Common myeloid progenitor, CD34-positive (primary cell): ENCODE results near the gene JMJD8.

Experiments used
- CTCF ChIA-PET: fragments of 350-600 bp; sonication (Branson Sonifier 250); formaldehyde crosslinking; loops from one replicate; lab custom pipeline; 2021; ENCODE audit warnings: antibody characterized with exemption; lab: Charles Lee
- POLR2A ChIA-PET: fragments of 350-600 bp; sonication (Branson Sonifier 250); formaldehyde crosslinking; loops from one replicate; lab custom pipeline; 2021; ENCODE audit warnings: antibody characterized with exemption; lab: Charles Lee
- DNase-seq, 3 donors: peaks; one replicate each; pipeline versions ENCODE4 v3.0.0 to v3.0.0-alpha.2; 2013
- H3K27ac ChIP-seq, 2 experiments: 1 replicate in 1 of 2; 2 replicates in 1 of 2; pipeline ENCODE4 v1.7.0; 2013; ENCODE audit warnings: inconsistent platforms in 2 of 2, low read length in 2 of 2, mild to moderate bottlenecking in 2 of 2, low read depth in 1 of 2, moderate library complexity in 1 of 2; ENCODE audit not compliant: severe bottlenecking in 2 of 2, insufficient read depth in 1 of 2, poor library complexity in 1 of 2
- H3K27me3 ChIP-seq, 5 experiments: replicated peaks in 2 of 5; 1 replicate in 3 of 5; 2 replicates in 2 of 5; pipeline versions ENCODE4 v1.6.1 to v1.7.0; 2013; ENCODE audit warnings: low read length in 4 of 5, mild to moderate bottlenecking in 2 of 5, moderate library complexity in 2 of 5, inconsistent platforms in 1 of 5; ENCODE audit not compliant: insufficient read depth in 5 of 5, control insufficient read depth in 4 of 5
- H3K36me3 ChIP-seq, 4 experiments: 1 replicate in 2 of 4; 2 replicates in 2 of 4; pipeline versions ENCODE4 v1.6.1 to v1.7.0; 2013; ENCODE audit warnings: low read length in 3 of 4, control low read depth in 1 of 4, mild to moderate bottlenecking in 1 of 4; ENCODE audit not compliant: control insufficient read depth in 4 of 4, insufficient read depth in 4 of 4
- H3K4me1 ChIP-seq, 4 experiments: 1 replicate in 3 of 4; 2 replicates in 1 of 4; pipeline versions ENCODE4 v1.6.1 to v1.7.1; 2013; ENCODE audit warnings: low read length in 3 of 4, mild to moderate bottlenecking in 3 of 4, control low read depth in 1 of 4, inconsistent platforms in 1 of 4, moderate library complexity in 1 of 4; ENCODE audit not compliant: control insufficient read depth in 4 of 4, insufficient read depth in 4 of 4; ENCODE audit errors: control extremely low read depth in 1 of 4
- H3K4me3 ChIP-seq, 7 experiments: 1 replicate in 4 of 7; 2 replicates in 3 of 7; pipeline versions ENCODE4 v1.5.1 to v1.7.0; 2013; ENCODE audit warnings: mild to moderate bottlenecking in 7 of 7, low read length in 6 of 7, moderate library complexity in 6 of 7, inconsistent platforms in 2 of 7, low read depth in 2 of 7, control low read depth in 1 of 7; ENCODE audit not compliant: insufficient read depth in 4 of 7, control insufficient read depth in 1 of 7; ENCODE audit errors: extremely low read depth in 1 of 7
- H3K9me3 ChIP-seq, 5 experiments: 1 replicate in 4 of 5; 2 replicates in 1 of 5; pipeline versions ENCODE4 v1.6.1 to v1.7.1; 2013; ENCODE audit warnings: low read length in 4 of 5, mild to moderate bottlenecking in 2 of 5, inconsistent platforms in 1 of 5, low read depth in 1 of 5, moderate library complexity in 1 of 5; ENCODE audit not compliant: control insufficient read depth in 4 of 5, insufficient read depth in 2 of 5; ENCODE audit errors: control extremely low read depth in 1 of 5
- WGBS: methylation state at CpG from one replicate; pipeline ENCODE4 v1.1.5; 2013; ENCODE audit not compliant: insufficient coverage; 5-methylcytosine and 5-hydroxymethylcytosine counted together

The JMJD8 gene

DNA sequence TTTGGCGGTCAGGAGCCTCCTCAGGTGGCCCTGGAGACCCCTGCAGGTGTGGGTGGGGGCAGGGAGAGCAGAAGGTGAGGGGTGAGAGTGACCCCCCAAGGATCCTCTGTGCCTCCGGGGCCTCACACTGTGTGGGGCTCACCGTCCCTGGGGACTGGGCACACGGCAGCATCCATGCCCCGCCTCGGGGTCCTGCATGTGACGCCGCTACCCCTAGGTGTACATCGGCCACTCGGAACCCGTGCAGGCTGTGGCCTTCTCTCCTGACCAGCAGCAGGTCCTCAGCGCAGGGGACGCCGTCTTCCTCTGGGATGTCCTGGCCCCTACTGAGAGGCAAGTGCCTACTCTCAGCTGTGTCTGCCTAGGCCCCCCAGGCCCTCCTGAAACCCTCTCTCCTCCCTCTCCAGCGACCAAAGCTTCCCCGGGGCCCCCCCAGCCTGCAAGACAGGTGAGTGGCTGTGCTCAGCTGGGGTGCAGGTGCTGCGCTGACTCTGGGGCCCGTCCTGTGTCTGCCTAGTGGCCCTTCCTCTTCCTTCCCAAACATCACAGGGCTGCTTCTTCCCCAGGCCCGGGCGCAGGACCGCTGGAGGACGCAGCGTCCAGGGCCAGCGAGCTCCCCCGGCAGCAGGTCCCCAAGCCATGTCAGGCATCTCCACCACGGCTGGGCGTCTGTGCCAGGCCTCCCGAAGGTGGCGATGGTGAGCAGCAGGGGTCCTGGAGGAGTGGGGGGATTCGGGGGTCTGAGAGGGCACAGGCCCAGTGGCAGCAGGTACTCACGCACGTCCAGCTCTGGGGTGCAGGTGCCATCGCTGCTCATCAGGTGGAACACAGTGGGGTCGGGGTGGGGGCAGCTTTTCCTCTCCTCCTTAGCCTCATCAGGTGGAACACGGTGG is 25.2 kb downstream of the JMJD8 start:
- CTCF ChIA-PET, result interaction anchor here (0.7 to 2.7 kb wide), 9 partner anchors 9 to 267 kb away, joined by 3 to 16 read pairs (median 3); partner anchors contain the start of genes METTL26 and WDR90
- Histone ChIP-seq H3K27ac (no peak overlapping the region), H3K36me3 (peaks cover 0 to 49% (median 17%) of the 10 kb centered on the region in 4 experiments), H3K4me3 (no peak overlapping the region), H3K9me3 (no peaks in the 10 kb centered on the region), H3K4me1 (peaks cover 0 to 19% (median 16%) of the 10 kb centered on the region in 4 experiments), H3K27me3 (no peaks in the 10 kb centered on the region)
- WGBS, result 98% methylated on average over 32 of the region's 35 CpGs
- POLR2A ChIA-PET, result interaction anchor here (0.6 kb wide), 1 partner anchor 76 kb away, joined by 3 read pairs; no protein-coding TSS in a partner anchor
- DNase-seq, result no peak

GRCh38 chr16:657487-657886 is 26.6 kb downstream of the JMJD8 start:
- H3K4me3 ChIP-seq, result no peak overlapping the region
- no peak overlapping the region for H3K27ac ChIP-seq
- CTCF ChIA-PET, result no interaction called here
- WGBS, result 97% methylated on average over 19 of the region's 22 CpGs
- peaks cover 0 to 58% (median 19%) of the 10 kb centered on the region in 4 experiments for H3K36me3 ChIP-seq
- H3K27me3 ChIP-seq, result no peaks in the 10 kb centered on the region
- DNase-seq, result no peak
- H3K9me3 ChIP-seq, result no peaks in the 10 kb centered on the region
- H3K4me1 ChIP-seq, result peaks cover 0 to 19% (median 16%) of the 10 kb centered on the region in 4 experiments
- POLR2A ChIA-PET, result no interaction called here

GRCh38 chr16:654034-654433 is 30.1 kb downstream of the JMJD8 start:
- POLR2A ChIA-PET, result no interaction called here

DNA sequence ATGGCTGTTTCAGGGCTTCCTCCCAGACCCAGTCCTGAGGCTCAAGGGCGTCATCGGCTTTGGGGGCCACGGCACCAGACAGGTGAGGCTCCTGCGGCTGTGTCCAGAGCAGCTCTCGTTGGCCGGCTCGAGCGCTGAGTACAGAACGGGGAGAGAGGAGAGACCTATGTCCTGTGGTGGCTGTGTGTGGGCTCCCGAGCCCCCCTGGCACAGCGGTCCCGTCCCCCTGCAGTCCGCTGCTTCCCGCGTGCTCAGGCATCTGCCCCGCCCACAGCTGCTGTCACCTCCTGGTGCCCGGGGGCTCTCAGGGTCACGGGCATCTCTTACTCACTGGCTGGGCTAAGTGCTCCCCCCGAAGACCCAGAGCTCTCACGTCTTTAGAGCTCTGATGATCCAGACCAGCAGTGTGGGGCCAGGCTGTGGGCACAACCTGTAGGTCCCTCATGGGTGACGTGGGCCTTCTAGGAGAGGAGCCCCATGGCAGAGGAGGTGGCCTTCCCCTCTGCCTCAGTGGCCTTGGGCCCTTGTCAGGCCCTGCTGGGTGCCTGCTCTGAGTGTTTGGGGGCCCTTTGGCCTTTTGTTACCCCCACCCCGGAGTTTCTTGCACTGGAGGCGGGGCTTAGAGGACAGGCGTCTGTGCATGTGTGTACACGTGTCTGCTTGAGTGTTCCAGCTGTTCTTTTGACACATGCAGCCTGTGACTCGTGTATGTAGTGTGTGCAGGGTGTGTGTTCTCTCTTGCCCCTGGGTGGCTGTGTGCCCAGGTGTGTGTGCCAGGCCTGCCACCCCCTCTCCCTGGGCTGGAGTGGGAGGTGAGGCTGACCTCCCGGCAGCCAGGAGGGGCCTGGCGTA is 31.5 kb downstream of the JMJD8 start:
- WGBS, result 95% methylated on average over 26 of the region's 28 CpGs
- ChIA-PET CTCF (interaction anchor here (1.0 to 1.9 kb wide), 5 partner anchors 11 to 53 kb away, joined by 3 to 5 read pairs (median 4); partner anchors contain the start of genes METTL26 and STUB1), POLR2A (no interaction called here)
- no peaks in the 10 kb centered on the region for H3K27me3 ChIP-seq
- no peaks in the 10 kb centered on the region for H3K9me3 ChIP-seq
- no peak overlapping the region for H3K4me3 ChIP-seq
- DNase-seq, result no peak
- H3K36me3 ChIP-seq, result peaks cover 0 to 56% (median 13%) of the 10 kb centered on the region in 4 experiments
- H3K27ac ChIP-seq, result no peak overlapping the region
- peaks cover 0 to 27% (median 25%) of the 10 kb centered on the region in 4 experiments for H3K4me1 ChIP-seq

More at GRCh38 chr16:654034-654433, 30.1 kb downstream of the JMJD8 start:
- WGBS, result 95% methylated on average over 12 of the region's 12 CpGs
- no peak overlapping the region for H3K27ac ChIP-seq
- DNase-seq, result no peak
- H3K27me3 ChIP-seq, result no peaks in the 10 kb centered on the region
- CTCF ChIA-PET, result interaction anchor here (0.6 to 1.8 kb wide), 4 partner anchors 9 to 31 kb away, joined by 3 to 4 read pairs (median 3); partner anchors contain the start of gene METTL26
- H3K4me1 ChIP-seq, result peaks cover 0 to 14% (median 11%) of the 10 kb centered on the region in 4 experiments
- no peak overlapping the region for H3K4me3 ChIP-seq
- peaks cover 0 to 69% (median 20%) of the 10 kb centered on the region in 4 experiments for H3K36me3 ChIP-seq
- H3K9me3 ChIP-seq, result no peaks in the 10 kb centered on the region

DNA sequence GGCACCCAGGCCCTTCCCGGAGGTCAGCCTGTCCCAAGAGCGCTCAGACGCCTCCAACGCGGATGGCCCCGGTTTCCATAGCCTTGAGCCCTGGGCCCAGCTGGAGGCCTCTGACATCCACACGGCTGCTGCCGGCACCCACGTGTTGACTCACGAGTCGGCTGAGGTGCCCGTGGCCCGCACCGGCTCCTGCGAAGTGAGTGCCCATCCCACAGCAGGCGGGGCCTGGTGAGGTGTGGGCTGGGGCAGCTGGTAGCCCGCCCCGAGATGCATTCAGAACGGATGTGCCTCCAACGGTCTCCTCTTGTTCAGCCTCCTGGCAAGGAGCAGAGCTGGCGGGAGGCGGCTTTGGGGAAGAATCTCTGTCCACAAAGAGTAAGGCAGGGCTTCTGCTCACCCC is 32.3 kb downstream of the JMJD8 start:
- ChIA-PET POLR2A (no interaction called here), CTCF (interaction anchor here (1.5 to 3.1 kb wide), 3 partner anchors 7 to 52 kb away, joined by 4 to 16 read pairs (median 5); partner anchors contain the start of gene STUB1)
- no peak overlapping the region for H3K4me3 ChIP-seq
- no peaks in the 10 kb centered on the region for H3K9me3 ChIP-seq
- no peak for DNase-seq
- WGBS, result 96% methylated on average over 22 of the region's 22 CpGs
- H3K36me3 ChIP-seq, result peaks cover 0 to 54% (median 11%) of the 10 kb centered on the region in 4 experiments
- H3K27ac ChIP-seq, result no peak overlapping the region
- no peaks in the 10 kb centered on the region for H3K27me3 ChIP-seq
- peaks cover 0 to 31% (median 30%) of the 10 kb centered on the region in 4 experiments for H3K4me1 ChIP-seq

DNA sequence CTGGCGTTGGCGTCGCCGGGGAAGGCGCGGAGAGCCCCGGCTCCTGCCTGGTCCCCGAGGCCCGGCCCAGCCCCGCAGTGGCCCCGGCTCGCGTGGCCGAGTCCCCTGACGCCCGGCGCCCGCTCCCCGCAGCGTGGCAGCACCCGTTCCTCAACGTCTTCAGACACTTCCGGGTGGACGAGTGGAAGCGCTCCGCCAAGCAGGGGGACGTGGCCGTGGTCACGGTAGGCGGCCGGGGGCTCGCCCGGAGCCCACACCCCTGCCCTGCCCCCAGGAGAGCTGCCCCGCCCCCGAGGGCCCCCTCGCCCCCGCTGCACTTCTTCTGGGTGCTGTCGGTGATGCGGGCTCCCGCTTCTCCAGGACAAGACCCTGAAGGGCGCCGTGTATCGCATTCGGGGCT is 34.5 kb downstream of the JMJD8 start:
- peaks cover 0 to 46% (median 6%) of the 10 kb centered on the region in 4 experiments for H3K36me3 ChIP-seq
- ChIA-PET CTCF (interaction anchor here (0.9 to 3.1 kb wide), 3 partner anchors 10 to 18 kb away, joined by 3 to 16 read pairs (median 5); partner anchors contain the start of genes METTL26 and RHOT2), POLR2A (interaction anchor here (0.7 kb wide), 1 partner anchor 41 kb away, joined by 4 read pairs; the partner anchor contains the start of gene WDR24)
- no peaks in the 10 kb centered on the region for H3K27me3 ChIP-seq
- H3K27ac ChIP-seq, result peak overlapping the region in 1 of 2 experiments; percentile 88
- peak overlapping the region; percentile 35 to 81 (median 73) for H3K4me3 ChIP-seq
- no peaks in the 10 kb centered on the region for H3K9me3 ChIP-seq
- DNase-seq, result peak in 1 of 3 donors; percentile 14
- whole genome bisulfite sequencing, result 4% methylated on average over 38 of the region's 44 CpGs
- peaks cover 0 to 31% (median 30%) of the 10 kb centered on the region in 4 experiments for H3K4me1 ChIP-seq
